Embryonic facial prominence (tissue), 1 donor: Measurements from ENCODE around the gene SCP2D1.
A peak's percentile ranks its signal among the peaks of the same experiment; 100 is the strongest.
"Not testable (repeated sequence)": the region's sequence is repeated elsewhere in the genome, so short reads cannot be mapped to it uniquely, and the experiment has no call there.

Source experiments
- DNase-seq: peaks from one replicate; pipeline ENCODE4 v3.0.0-alpha.2; 2016; ENCODE audit errors: extremely low spot score

SCP2D1 gene

DNA sequence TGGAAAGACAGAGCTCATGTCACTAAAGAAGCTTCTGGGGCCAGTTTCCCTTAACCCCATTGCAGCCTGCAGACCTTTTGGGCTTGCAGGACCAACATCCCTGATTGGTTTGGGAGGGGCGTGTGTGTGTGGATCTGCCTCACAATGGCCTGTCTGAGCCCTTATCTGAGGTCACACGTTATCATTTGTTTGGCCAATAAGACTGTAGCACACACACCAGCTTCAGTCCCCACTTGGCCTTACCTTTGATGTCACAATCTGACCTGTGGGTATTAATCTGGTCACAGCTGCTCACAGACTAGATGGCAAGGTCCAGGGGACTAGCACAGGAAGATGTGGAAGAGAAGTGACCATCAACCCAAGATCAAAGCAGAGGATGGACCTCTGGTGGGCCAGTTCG lies at the start of gene SCP2D1:
Gene SCP2D1 (plus strand): TSS at position 301 of the 400 bp plus-strand sequence. CDS start 33 bp downstream, at position 334.
- no peak for DNase-seq

DNA sequence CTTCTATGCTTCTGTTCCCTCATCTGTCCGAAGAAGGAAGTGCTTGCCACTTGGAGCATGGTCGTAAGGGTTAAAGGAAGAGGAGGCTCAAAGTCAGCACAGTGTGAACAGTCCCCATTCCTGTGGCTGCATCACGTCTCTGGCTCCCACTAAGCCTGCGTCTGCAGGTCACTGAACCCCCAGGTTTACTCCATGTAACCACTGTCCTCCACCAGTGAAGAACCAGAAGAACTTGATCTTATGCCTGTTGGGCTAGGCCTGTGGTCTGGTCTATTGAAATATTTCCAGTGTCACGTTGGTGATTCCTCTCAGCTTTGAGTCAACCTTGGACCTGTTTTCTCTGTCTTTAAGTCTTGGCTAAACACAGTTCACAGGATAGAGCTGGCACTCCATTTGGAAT lies 45.9 kb upstream of the SCP2D1 start:
- no peak for DNase-seq

DNA sequence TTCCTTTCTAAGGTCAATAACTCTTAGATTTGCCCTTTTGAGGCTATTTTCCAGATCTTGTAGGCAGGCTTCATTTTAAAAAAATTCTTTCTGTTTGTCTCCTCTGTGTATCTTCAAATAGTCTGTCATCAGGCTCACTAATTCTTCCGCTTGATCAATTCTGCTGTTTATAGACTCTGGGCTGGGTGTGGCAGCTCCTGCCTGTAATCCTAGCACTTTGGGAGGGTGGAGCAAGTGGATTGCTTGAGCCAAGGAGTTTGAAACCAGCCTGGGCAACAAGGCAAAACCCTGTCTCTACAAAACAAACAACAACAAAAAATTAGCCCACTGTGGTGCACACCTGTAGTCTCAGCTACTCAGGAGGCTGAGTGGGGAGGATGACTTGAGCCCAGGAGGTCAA lies 40.0 kb upstream of the SCP2D1 start:
- no peak for DNase-seq

DNA sequence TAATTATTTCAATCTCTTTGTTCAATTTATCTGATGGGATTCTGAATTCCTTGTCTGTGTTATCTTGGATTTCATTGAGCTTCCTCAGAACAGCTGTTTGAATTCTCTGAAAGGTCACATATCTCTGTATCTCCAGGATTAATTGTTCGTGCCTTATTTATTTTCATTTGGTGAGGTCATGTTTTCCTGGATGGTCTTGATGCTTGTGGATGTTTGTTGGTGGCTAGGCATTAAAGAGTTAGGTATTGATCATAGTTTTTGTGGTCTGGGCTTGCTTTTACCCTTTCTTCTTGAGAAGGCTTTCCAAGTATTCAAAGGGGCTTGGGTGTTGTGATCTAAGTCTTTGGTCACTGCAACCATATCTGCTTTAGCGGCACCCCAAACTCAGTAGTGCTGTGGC lies 39.4 kb upstream of the SCP2D1 start:
- no peak for DNase-seq

DNA sequence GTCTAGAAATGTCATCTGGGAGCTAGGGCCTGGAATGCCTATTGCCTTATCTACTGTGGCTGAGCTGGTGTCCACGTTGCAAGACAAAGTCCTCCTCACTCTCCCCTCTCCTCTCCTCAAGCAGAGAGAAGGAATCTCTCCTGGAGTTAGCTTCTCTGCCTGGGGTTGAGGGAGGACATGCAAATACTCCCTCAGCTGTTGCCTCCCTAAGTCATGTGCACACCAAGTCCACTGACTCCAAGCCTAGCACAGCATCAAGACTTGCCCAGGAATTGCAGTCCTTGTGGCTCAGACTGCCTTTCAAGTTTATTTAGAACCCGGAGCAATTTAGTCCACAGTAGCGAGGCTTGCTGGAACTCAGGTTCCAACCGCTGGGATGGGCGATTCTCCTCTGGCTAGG lies 38.0 kb upstream of the SCP2D1 start:
- DNase-seq = no peak

DNA sequence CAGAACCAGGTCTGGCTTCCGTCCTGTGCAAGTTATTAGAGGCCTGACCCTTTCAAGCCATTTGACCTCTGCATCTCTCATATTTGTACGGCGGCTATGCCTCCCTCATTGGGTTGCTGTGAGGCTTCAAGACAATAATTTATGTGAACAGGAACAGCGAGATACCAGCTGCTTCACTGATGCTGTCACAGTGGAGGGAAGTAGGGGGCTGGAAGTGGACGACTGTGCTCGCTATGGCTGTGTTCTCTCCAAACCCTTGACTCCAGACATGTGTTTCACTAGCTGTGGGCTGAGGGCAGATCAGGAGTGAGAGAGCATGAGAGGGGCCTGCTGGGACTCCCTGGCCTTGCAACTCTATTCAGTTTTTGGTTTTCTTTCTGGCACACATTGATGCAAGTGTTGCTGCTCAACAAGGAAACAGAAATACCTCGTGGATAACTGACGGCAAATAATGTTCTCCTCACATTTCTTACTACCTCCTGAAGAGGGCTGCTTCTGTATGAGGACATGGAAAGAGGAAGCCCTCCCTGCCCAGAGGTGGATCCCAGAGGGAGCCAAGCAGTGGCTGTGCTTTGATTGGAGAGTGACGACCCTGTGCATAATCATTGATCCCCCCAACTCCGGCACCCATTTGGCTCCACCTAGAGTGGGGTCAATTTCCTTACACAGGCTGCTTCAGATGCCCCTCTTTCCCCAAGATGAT lies 34.7 kb upstream of the SCP2D1 start:
- no peak for DNase-seq

DNA sequence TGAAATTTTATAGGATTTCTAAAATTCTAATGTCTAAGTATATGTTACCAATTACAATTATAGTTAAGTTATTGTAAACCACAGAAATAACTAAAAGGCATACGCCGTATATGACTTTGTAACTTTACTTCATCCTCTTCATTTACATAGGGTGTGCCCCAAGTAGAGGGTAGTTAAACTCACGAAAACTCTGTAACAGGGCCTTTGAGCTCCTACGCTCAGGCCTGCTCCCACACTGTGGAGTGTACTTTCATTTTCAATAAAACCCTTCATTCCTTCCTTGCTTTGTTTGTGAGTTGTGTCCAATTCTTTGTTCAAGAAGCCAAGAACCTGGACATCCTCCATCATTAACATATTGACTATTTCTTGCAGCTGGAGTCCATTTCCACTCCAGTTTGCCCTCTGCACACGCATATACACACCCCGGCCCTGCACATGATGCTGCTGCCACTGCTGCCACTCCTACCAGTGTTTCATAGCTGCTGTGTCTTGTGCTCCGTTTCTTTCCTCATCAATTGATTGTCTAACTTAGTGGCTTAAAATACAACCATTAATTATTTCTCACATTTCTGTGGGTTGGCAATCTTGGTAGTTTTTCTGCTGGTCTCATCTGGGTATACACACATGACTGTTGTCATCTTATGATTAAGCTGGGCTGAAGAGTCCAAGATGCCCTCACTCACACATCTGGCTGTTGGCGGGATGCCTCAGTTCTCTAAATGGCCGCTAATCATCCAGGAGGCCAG lies 33.0 kb upstream of the SCP2D1 start:
- DNase-seq = no peak

DNA sequence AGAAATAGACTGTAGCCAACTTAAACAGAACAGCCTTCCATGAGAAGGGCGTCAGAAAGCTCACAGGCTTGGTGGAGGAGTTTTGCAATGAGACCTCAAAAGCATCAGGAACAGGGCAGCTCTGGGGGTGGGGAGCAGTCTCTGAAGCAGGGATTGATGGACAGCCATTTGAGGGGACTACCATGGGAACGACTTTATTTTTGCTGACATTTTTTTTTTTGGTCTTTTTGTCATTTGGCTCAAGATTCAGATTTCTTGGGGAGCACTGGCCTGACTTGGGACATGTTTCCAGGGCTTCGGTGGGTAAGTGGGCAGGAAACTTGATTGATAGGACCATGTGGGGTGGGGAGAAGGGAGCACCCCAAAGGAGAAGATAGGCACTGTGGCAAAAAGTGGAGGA lies 32.1 kb upstream of the SCP2D1 start:
- DNase-seq = no peak

DNA sequence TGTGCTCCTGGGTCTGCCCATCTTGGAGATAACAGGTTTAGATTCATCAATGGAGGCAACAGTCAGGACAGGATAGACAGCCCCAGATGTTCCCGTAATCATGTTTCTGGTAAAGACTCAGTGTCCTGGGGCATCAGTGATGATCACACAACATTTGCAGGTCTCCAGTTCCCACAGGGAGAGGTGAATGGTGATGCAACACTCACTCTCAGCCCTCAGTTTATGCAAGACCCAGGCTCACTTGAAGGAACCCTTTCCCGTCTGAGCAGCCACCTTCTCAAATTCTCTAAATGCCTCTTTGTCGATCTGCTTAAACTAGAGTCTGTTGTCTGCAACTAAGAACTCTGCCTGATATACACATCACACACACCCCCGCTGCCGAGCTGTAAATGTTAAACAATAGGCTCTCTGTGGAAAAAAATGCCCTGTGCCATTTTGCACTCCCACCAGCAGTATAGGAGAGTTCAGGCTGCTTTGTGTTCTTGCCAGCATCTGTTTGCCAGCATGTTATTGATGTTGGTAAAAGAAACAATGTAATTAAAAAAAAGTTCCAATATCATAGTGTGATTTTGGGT lies 30.1 kb upstream of the SCP2D1 start:
- DNase-seq = no peak

DNA sequence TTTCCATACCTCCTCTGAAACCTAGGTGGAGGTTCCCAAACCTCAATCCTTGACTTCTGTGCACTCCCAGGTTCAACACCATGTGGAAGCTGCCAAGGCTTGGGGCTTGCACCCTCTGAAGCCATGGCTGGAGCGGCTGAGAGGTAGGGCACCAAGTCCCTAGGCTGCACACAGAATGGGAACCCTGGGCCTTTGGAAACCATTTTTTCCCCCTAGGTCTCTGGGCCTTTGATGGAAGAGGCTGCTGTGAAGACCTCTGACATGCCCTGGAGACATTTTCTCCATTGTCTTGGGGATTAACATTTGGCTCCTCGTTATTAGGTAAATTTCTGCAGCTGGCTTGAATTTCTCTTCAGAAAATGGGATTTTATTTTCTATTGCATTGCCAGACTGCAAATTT lies 26.5 kb upstream of the SCP2D1 start:
- not testable (repeated sequence) for DNase-seq

DNA sequence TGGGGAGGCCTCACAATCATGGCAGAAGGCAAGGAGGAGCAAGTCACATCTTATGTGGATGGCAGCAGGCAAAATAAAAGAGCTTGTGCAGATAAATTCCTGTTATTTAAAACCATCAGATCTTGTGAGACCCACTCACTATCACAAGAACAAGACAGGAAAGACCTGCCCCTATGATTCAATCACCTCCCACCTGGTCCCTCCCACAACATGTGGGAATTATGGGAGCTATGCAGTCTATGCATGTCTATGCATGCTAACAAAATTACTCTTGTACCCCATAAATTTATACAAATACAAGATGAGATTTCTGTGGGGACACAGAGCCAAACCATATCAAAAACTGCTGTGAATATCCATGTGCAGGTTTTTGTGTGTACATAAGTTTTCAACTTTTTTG lies 25.6 kb upstream of the SCP2D1 start:
- DNase-seq = no peak

DNA sequence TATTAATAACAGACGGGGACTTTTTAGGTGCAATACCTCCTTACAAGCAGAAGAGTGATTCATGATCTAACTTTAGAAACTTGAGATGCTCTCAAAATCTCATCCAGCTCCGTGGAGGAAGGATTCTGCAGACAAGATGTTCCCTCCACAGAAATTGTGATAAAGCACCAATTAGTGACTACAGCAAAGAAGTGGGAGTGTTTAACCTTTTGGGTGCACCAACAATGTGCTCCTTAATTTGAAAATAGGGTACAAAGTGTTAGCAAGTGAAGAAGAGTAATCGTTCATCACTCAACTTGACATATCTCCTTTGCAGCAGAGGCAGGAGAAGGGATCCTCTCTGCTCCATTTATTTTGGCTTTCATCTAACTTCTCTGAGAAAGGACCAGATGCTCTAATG lies 22.8 kb upstream of the SCP2D1 start:
- no peak for DNase-seq

DNA sequence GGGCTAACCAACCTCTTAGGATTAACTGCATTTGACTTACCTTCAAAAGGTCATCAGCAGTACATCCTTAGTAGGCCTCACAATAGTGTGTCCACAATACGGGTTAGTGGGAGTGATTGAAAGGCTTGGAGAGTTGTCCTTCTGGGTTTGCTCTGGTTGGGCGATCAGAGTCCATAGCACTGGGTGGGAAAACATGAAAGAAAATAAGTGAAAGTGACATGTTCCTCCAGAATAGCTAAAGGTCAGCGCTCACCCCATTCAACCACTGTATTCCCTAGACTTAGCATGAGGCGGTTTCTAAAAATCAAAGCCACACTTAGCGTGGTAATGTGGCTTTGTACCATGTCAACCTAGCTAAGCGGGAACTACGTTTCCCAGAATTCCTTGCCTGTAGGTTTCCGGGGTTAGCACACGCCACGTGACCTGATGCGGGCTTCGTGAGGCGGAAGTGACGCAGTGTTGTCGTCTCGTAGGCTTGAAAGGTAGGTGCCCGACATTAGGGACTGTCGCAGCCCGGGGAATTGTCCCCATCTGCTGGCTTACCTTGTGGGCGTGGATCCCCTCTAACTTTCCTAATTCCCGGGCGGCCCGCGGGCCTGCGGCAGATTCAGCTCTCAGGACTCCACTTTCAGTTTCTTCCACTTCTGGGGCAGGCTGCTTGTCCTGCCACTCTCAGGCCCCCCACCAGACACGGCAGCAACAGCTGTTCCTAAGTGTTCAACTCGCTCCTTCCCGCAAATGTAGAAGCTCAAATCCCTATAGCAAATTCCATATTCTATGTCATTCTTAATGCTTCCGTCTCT lies 19.8 kb upstream of the SCP2D1 start:
- DNase-seq = peak; percentile 87

DNA sequence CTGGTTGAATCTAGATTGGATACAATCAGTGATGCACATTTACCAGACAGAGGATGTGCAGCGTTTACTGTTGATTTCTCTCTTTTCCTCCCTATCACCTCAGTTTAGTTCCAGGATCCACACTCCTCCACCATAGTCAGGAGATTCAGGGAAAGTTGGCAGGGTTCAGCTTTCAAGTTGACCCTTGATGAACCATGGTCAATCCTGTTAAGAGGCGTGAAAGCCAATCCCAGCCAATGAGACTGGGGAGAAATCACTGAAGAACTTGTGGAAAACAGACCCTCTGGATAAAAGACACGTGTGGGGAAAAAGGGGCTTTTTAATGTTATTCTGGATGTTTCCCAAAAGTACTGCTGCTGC lies 19.2 kb upstream of the SCP2D1 start:
- DNase-seq = no peak

DNA sequence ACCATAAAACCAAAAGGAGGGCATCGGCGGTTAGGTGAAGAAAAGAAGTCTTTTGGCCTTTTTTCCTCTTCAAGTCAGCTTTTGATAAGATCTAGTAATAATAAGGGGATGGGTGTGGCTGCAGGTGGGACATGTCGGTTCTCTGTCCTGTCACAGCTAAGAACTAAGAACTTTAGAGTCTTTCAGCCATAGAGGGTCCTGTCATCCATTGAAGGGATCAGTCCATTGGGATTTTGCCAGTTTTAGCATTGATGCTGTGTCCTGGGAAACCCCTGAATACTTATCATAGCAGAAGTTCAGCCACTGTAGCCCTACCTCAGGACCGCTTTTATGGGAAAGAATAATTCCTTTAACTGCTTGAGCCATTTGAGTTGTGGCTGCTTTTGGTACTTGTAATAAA lies 18.2 kb upstream of the SCP2D1 start:
- no peak for DNase-seq

DNA sequence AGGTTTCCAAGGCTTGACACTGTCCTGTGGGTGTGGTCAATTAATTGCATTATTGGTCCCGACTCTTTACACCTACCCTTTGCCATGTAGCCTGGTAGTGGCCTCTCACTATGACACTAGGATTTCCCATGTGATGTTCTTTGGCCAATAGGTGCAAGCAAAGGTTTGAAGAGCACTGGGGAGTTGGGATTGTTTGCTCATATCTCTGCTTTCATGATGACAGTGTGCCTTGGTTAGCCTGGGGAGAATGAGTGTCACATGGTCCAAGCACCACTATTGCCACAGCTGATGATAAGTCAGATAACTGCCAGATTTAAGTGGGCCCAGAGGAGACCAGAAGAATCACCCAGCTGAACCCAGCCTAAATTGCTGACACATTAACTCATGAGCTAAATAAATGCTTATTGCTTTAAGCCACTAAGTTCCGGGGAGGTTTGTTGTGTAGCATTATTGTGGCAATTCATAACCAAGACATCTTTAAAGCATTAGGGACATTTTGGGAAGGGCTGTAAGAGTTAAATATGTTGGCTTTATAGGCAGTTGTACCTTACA lies 17.2 kb upstream of the SCP2D1 start:
- no peak for DNase-seq

DNA sequence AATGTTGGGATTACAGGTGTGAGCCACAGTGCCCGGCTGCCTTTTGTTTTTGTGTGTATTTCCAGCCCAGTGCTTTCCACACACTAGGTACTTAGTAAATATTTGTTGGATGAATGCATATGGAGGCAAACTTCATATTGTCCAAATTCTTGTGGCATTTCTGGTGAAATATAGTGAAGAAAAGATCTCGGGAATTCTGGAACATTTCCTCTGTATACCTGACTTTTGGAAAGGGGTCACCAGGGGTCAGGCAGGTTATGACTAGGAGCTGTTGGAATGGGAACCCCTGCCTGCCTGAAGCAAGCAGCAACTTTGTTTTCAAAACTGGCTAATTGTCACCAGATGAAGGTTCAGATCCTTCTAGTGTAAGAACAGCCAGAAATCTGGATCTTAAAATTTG lies 12.1 kb upstream of the SCP2D1 start:
- DNase-seq = no peak

DNA sequence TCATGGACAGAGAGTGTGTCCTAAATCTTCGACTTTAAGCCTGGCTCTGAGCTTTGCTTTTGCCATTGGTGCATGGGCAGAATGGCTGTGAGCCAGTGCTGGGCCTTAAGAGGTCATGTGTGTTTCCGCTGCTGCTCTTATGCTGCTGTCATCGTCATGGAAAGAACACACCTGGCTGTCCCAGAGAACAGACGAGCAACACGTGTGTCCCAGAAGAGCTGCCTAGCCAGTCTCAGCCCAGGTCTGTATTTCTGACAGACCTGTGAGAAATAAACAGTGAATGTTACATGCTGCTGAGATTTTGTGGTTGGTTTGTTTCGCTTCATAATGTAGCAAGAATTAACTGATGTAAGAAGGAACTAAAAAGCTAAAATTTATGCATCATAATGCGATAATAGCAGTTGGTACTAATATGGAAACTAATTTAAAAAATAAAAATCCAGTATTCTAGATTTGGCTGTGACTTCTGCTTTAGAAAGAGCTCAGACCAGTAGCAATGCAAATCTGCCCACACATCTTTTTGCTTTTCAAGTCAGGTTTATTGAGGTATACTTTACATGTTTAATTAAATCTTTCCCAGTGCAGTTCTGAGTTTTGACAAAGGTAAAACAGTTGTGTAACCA lies 11.5 kb upstream of the SCP2D1 start:
- DNase-seq = no peak

DNA sequence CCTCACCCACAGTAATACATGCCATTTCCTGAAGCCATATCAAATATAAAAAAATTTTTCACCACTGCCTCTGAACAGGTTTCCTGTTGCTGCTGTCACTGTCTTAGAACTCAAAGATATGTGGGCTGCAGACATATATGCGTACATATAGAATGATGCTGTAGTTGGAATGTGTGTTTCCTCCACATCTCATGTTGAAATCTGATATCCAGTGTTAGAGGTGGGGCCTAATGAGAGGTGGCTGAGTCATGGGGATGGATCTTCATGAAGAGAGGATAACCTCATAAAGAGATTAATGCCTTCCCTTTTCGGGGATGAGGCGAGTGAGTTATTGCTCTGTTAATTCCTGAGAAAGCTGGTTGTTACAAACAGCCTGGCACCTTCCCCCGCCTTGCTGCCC lies 7.7 kb upstream of the SCP2D1 start:
- DNase-seq = no peak

DNA sequence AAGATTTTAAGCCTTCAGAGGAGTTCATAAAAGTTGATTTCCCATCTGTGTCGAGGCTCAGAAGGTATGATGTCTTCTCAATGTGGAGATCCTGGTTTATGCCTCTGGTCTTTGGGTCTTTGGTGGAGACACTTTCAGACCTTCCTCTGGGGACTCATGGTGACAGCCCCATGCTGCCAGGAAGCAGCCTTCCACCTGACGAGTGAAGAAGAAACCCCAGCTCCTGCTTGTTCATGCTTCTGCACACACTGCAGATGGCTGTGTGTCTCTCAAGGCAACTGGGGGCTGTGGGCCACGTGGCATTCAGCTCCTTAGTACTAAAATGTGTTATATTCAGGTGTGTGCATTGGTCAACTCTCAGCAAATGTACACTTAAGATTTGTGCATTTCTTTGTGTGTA lies 4.9 kb upstream of the SCP2D1 start:
- no peak for DNase-seq

DNA sequence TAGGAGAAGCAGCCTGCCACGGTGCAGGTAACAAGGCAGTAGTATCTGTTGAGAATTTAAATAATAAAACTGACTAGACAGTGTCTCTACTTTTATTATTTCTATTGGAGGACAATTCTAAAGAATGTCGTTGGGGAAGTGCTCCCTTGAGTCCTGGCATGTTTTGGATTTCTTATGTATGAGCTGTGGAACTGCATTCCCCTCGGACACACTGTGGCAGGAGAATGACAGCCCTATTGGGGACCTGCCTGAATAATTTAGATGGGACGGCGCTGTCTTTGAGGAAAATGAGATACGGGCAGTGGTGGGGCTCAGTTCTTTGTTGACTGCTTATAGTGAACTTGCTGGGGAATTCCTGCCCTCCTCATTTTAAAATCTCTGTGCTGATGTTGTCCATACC lies 2.4 kb upstream of the SCP2D1 start:
- DNase-seq = no peak

DNA sequence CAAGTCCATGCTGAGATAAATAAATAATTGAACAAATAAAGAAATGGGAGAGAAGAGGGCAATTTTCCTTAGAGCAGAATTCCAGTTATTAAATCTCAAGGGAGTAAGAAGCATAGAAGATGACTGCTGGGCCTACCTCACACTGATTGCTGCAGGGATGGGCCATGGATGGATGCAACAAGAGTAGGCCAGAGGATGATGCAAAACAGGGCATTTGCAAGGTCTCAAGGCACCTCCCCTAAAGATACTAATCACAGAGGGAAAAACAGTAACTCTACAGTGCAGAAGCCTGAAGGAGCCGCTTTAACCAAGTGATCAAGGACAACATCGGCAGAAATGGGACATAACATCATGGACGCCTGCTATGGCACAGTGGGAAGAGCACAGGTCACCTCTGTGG lies 1.7 kb upstream of the SCP2D1 start:
- no peak for DNase-seq
